ENCODE results near the gene TRIM24. TPM values are rescaled to one million over a fixed set of nuclear protein-coding genes. Genes with fewer than 3 reads are reported as not detected.

TRIM24 gene
- total and polyA plus RNA-seq, 10 of the 15 experiments (the other 5 are each of a cell fraction or from before 2014, with no cell fraction given) = 4.6 to 23.5 (median 13.6) TPM

DNA sequence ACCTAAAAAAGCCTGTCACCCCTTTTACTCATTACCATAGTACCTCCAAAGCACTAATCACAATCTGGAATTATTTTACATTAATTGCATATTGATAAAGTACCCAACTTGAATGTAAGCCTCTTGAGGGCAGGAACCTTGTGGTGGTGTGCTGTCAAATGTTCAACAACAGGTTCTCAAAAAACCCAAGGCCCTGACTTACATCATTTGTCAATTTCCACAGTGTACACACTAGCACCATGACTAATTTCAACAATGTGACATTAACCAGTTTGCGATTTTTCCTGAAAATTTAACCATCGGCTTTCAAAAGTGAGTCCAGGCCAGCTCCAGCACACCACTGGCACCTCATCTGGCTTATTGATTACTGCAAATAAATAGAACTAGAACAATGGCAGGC, 153.6 kb downstream of the TRIM24 start (continued):
- TF ChIP-seq, protein P1, sequence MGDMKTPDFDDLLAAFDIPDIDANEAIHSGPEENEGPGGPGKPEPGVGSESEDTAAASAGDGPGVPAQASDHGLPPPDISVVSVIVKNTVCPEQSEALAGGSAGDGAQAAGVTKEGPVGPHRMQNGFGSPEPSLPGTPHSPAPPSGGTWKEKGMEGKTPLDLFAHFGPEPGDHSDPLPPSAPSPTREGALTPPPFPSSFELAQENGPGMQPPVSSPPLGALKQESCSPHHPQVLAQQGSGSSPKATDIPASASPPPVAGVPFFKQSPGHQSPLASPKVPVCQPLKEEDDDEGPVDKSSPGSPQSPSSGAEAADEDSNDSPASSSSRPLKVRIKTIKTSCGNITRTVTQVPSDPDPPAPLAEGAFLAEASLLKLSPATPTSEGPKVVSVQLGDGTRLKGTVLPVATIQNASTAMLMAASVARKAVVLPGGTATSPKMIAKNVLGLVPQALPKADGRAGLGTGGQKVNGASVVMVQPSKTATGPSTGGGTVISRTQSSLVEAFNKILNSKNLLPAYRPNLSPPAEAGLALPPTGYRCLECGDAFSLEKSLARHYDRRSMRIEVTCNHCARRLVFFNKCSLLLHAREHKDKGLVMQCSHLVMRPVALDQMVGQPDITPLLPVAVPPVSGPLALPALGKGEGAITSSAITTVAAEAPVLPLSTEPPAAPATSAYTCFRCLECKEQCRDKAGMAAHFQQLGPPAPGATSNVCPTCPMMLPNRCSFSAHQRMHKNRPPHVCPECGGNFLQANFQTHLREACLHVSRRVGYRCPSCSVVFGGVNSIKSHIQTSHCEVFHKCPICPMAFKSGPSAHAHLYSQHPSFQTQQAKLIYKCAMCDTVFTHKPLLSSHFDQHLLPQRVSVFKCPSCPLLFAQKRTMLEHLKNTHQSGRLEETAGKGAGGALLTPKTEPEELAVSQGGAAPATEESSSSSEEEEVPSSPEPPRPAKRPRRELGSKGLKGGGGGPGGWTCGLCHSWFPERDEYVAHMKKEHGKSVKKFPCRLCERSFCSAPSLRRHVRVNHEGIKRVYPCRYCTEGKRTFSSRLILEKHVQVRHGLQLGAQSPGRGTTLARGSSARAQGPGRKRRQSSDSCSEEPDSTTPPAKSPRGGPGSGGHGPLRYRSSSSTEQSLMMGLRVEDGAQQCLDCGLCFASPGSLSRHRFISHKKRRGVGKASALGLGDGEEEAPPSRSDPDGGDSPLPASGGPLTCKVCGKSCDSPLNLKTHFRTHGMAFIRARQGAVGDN (IDR thresholded peaks at IDR 0.05) = no peak
- TF ChIP-seq, protein P2, sequence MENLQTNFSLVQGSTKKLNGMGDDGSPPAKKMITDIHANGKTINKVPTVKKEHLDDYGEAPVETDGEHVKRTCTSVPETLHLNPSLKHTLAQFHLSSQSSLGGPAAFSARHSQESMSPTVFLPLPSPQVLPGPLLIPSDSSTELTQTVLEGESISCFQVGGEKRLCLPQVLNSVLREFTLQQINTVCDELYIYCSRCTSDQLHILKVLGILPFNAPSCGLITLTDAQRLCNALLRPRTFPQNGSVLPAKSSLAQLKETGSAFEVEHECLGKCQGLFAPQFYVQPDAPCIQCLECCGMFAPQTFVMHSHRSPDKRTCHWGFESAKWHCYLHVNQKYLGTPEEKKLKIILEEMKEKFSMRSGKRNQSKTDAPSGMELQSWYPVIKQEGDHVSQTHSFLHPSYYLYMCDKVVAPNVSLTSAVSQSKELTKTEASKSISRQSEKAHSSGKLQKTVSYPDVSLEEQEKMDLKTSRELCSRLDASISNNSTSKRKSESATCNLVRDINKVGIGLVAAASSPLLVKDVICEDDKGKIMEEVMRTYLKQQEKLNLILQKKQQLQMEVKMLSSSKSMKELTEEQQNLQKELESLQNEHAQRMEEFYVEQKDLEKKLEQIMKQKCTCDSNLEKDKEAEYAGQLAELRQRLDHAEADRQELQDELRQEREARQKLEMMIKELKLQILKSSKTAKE (IDR thresholded peaks at IDR 0.05; ENCODE audit: low read depth, poor library complexity, severe bottlenecking) = no peak
- no peak for TF ChIP-seq MYC (IDR thresholded peaks at IDR 0.05; ENCODE audit: insufficient read depth, insufficient read length, insufficient replicate concordance, low read length, severe bottlenecking)
- TF ChIP-seq STAT1 (conservative IDR thresholded peaks at IDR 0.05) = no peak
- TF ChIP-seq NBN (IDR thresholded peaks at IDR 0.05) = no peak
- no peak for TF ChIP-seq KAT2A (conservative IDR thresholded peaks at IDR 0.05; ENCODE audit: control insufficient read depth, low read depth, low read length)
- TF ChIP-seq, protein P3, sequence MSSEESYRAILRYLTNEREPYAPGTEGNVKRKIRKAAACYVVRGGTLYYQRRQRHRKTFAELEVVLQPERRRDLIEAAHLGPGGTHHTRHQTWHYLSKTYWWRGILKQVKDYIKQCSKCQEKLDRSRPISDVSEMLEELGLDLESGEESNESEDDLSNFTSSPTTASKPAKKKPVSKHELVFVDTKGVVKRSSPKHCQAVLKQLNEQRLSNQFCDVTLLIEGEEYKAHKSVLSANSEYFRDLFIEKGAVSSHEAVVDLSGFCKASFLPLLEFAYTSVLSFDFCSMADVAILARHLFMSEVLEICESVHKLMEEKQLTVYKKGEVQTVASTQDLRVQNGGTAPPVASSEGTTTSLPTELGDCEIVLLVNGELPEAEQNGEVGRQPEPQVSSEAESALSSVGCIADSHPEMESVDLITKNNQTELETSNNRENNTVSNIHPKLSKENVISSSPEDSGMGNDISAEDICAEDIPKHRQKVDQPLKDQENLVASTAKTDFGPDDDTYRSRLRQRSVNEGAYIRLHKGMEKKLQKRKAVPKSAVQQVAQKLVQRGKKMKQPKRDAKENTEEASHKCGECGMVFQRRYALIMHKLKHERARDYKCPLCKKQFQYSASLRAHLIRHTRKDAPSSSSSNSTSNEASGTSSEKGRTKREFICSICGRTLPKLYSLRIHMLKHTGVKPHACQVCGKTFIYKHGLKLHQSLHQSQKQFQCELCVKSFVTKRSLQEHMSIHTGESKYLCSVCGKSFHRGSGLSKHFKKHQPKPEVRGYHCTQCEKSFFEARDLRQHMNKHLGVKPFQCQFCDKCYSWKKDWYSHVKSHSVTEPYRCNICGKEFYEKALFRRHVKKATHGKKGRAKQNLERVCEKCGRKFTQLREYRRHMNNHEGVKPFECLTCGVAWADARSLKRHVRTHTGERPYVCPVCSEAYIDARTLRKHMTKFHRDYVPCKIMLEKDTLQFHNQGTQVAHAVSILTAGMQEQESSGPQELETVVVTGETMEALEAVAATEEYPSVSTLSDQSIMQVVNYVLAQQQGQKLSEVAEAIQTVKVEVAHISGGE (CRISPR knock-in tag; IDR thresholded peaks at IDR 0.05) = no peak

Measured in GM12878 (cell line).